Measurements from ENCODE around the gene DNAAF8.
A peak's percentile ranks its signal among the peaks of the same experiment; 100 is the strongest.

DNAAF8 gene

DNA sequence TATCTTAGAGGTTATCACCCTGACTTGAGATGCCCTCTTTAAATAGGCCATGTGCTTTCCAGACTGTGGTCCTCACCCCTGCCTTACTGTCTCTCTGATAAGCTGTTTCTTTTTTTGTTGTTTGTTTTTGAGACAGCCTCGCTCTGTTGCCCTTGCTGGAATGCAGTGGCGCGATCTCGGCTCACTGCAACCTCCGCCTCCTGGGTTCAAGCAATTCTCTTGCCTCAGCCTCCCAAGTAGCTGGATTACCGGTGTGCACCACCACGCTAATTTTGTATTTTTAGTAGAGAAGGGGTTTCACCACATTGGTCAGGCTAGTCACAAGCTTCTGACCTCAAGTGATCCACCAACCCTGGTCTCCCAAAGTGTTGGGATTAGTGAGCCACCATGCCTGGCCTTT lies 54.6 kb downstream of the DNAAF8 start:
- TF ChIP-seq, protein P1, sequence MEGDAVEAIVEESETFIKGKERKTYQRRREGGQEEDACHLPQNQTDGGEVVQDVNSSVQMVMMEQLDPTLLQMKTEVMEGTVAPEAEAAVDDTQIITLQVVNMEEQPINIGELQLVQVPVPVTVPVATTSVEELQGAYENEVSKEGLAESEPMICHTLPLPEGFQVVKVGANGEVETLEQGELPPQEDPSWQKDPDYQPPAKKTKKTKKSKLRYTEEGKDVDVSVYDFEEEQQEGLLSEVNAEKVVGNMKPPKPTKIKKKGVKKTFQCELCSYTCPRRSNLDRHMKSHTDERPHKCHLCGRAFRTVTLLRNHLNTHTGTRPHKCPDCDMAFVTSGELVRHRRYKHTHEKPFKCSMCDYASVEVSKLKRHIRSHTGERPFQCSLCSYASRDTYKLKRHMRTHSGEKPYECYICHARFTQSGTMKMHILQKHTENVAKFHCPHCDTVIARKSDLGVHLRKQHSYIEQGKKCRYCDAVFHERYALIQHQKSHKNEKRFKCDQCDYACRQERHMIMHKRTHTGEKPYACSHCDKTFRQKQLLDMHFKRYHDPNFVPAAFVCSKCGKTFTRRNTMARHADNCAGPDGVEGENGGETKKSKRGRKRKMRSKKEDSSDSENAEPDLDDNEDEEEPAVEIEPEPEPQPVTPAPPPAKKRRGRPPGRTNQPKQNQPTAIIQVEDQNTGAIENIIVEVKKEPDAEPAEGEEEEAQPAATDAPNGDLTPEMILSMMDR (conservative IDR thresholded peaks at IDR 0.05) = no peak
- peak overlapping the region; percentile 41 for H3K27ac ChIP-seq

DNA sequence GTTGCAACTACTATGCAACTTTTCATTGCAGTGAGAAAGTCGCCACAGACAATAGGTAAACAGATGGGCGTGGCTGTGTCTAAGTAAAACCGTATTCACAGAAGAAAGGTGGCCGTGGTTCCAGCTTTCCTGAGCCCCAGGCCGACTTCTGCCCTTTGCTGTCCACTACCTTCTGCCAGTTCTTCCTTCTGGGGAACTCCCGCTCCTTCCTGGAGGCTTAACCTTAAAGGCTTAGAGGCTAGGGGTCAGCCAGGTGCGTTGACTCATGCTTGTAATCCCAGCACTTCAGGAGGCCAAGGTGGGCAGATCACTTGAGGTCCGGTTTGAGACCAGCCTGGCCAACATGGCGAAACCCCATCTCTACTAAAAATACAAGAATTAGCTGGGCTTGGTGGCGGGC lies 55.9 kb downstream of the DNAAF8 start:
- H3K27ac ChIP-seq = no peak overlapping the region
- TF ChIP-seq, protein P1 (conservative IDR thresholded peaks at IDR 0.05) = no peak

DNA sequence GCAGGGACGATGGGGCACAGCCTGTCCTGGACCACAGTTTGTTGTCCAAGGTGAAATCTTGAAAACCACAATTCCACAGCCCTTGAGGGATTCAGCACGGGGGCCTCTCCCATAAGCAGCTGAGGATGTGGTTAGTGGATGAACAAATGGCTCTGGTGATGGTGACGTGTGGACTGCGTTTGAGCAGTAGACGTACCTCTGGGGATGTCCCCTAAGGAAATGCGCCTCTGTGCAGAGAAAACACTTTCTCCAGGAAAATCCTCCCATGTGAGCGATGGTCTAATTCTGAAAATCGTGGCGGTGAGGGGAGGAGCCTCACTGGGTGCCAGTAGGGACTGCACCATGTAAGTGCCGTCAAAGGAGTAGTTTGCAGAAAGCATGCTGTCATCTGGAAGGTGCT lies 56.5 kb downstream of the DNAAF8 start:
- no peak overlapping the region for H3K27ac ChIP-seq
- TF ChIP-seq, protein P1 (conservative IDR thresholded peaks at IDR 0.05) = no peak

DNA sequence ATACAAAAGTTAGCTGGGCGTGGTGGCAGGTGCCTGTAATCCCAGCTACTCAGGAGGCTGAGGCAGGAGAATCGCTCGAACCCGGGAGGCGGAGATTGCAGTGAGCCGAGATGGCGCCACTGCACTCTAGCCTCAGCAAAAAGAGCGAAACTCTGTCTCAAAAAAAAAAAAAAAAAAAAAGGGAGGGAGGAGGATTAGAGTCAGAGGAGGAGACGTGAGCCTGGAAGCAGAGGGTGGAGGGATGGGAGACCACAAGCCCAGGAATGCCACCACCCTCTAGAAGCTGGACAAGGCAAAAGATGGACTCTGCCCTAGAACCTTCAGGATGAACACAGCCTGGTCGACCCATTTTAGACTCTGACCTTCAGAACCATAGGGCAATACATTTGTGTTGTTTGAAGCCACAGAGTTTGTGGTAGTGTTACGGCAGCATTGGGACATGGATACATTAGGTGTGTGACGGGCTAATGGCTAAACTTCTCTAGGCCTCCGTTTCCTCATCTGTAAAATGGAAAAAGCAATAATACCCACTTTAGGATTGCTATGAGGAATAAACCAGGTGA lies 58.7 kb downstream of the DNAAF8 start:
- H3K27ac ChIP-seq = no peak overlapping the region
- TF ChIP-seq, protein P1 (conservative IDR thresholded peaks at IDR 0.05) = no peak

DNA sequence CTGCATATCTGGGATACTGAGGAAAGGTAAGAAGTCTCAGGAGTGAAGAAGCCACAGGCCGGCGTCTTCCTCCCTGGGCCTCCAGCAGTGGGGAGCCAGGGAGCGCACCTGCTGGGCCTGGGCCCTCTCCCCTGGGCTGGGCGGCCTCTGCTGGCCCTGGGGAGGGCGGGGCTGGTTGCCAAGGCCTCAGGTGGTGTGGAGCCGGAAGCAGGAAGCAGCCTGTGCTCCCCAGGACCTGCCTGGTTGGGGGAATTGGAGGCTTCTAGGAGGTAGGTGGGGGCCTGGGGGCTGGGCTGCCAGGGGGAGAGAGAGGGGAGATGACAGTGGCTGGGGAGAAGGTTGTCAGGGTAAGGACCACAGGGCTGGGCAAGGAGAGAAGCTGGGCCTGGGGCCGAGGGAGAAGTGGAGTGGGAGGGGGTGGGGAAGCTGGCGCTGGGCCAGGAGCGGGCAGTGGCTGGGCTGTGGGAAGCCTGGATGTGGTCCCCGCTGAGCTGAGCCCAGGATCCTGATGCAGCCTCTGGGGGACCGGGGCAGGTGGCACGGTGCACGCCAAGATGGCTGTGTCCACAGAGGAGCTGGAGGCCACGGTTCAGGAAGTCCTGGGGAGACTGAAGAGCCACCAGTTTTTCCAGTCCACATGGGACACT lies 61.0 kb downstream of the DNAAF8 start, which contains the start of gene SMIM22:
TSS of gene SMIM22 (plus strand) at position 189 of the 647 bp plus-strand sequence. CDS start at position 555, 366 bp downstream.
- TF ChIP-seq, protein P1 (conservative IDR thresholded peaks at IDR 0.05) = no peak
- no peak within 1 kb of the TSS for H3K27ac ChIP-seq

DNA sequence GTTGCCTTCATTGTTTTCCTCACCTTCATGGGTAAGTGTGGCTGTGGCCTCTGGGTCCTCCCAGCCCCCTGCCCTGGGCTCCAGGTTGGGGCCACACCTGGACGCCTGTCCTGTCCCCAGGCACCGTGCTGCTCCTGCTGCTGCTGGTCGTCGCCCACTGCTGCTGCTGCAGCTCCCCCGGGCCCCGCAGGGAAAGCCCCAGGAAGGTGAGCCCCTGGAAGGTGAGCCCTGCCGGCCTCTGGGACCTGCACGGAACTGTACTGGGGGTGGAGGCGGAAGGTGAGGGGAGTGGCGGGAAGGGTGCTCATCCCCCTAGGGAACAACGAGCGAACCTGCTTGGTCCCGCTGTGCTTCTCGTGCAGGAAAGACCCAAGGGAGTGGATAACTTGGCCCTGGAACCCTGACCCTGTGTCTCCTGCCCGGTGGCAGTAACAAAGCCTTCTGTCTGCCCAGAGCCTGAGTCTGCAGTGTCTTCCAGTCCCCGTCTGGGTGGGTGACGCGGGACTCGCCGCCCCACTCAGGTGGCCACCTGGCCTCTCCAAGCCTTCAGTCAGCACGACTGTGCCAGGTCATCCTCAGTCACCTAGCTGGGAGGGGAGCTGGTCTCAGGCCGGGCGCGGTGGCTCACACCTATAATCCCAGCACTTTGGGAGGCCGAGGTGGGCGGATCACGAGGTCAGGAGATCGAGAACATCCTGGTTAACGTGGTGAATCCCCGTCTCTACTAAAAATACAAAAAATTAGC lies 61.7 kb downstream of the DNAAF8 start:
- no peak overlapping the region for H3K27ac ChIP-seq
- TF ChIP-seq, protein P1 (conservative IDR thresholded peaks at IDR 0.05) = no peak

DNA sequence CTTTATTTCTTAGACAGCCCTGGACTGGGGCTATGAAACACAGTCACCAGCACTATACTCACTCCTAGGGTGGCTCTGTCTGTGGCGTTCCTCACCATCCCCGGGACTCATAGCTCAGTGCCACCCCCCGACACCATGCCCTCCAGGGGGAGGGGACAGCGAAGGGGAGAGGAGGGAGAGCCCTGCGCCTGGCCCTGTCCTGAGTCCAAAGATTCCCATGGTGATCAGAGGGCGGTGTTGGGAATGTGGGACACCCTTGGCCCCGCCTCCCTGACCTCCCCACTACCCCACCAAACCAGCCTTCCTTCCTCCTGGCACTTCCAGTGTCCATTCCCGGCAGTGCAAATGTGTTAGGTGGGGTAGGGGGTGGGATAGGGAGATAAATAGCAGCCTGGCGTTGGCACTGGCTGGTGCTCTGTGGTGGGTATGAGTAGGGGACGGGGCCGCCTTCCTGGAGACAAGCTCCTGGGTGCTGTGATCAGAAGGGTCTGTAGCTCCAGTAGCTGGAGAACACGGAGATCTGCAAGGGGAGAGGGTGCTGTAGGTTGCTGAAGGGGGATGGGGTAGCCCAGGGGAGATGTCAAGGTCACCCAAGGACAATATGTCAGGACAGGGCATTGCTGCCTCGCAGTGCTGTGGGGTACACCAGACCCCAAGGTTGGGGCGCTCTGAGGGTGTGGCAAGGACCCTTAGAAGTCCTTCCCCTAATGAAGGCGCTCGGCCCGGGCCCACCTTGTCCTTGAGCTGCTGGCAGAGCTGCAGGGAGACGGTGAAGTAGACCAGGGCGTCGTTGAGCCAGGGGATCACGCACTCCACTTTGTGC lies 62.9 kb downstream of the DNAAF8 start:
- TF ChIP-seq, protein P1 (conservative IDR thresholded peaks at IDR 0.05) = no peak
- no peak overlapping the region for H3K27ac ChIP-seq
